ENCODE data around the gene GPR78. TPM values are rescaled to one million over a fixed set of nuclear protein-coding genes. Genes with fewer than 3 reads are reported as not detected.

GPR78 gene
- total and polyA plus RNA-seq, 2 of the 8 experiments (the other 6 are each of a cell fraction or from before 2014, with no cell fraction given) = 1.0 to 3.0 TPM

DNA sequence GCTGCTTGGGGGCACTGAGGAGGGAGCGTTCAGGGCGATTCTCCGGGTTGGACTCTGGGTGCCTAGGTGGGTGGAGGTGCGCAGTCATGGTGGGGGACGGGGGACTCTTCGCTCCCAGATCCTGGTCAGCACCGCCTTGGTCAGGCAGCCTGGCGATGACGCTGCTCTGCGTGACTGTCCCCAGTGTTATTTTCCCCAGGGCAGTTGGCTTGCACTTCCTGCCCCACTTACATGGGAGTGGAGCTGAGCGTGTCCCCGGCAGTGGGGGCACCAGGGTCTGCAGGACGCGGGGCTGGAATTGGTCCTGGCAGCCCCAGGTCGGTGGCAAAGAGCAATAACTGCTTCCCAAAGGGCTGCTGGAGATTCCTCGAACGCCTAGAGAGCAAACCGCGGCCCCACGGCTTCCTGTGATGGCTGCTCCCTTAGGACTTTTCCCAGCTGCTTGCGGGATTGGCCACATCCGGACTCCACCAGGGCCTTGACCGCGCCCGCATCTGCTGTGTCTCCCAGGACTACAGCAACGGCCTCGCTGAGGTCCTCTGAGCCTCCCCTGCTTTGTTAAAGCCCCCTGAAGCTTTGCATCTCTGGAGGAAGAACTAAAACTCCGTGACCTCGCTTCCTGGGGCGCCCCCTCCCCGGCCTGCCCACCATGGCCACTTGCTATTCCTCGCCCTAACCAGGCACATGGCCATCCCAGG lies 35.3 kb upstream of the GPR78 start (continued):
- TF ChIP-seq, protein P1, sequence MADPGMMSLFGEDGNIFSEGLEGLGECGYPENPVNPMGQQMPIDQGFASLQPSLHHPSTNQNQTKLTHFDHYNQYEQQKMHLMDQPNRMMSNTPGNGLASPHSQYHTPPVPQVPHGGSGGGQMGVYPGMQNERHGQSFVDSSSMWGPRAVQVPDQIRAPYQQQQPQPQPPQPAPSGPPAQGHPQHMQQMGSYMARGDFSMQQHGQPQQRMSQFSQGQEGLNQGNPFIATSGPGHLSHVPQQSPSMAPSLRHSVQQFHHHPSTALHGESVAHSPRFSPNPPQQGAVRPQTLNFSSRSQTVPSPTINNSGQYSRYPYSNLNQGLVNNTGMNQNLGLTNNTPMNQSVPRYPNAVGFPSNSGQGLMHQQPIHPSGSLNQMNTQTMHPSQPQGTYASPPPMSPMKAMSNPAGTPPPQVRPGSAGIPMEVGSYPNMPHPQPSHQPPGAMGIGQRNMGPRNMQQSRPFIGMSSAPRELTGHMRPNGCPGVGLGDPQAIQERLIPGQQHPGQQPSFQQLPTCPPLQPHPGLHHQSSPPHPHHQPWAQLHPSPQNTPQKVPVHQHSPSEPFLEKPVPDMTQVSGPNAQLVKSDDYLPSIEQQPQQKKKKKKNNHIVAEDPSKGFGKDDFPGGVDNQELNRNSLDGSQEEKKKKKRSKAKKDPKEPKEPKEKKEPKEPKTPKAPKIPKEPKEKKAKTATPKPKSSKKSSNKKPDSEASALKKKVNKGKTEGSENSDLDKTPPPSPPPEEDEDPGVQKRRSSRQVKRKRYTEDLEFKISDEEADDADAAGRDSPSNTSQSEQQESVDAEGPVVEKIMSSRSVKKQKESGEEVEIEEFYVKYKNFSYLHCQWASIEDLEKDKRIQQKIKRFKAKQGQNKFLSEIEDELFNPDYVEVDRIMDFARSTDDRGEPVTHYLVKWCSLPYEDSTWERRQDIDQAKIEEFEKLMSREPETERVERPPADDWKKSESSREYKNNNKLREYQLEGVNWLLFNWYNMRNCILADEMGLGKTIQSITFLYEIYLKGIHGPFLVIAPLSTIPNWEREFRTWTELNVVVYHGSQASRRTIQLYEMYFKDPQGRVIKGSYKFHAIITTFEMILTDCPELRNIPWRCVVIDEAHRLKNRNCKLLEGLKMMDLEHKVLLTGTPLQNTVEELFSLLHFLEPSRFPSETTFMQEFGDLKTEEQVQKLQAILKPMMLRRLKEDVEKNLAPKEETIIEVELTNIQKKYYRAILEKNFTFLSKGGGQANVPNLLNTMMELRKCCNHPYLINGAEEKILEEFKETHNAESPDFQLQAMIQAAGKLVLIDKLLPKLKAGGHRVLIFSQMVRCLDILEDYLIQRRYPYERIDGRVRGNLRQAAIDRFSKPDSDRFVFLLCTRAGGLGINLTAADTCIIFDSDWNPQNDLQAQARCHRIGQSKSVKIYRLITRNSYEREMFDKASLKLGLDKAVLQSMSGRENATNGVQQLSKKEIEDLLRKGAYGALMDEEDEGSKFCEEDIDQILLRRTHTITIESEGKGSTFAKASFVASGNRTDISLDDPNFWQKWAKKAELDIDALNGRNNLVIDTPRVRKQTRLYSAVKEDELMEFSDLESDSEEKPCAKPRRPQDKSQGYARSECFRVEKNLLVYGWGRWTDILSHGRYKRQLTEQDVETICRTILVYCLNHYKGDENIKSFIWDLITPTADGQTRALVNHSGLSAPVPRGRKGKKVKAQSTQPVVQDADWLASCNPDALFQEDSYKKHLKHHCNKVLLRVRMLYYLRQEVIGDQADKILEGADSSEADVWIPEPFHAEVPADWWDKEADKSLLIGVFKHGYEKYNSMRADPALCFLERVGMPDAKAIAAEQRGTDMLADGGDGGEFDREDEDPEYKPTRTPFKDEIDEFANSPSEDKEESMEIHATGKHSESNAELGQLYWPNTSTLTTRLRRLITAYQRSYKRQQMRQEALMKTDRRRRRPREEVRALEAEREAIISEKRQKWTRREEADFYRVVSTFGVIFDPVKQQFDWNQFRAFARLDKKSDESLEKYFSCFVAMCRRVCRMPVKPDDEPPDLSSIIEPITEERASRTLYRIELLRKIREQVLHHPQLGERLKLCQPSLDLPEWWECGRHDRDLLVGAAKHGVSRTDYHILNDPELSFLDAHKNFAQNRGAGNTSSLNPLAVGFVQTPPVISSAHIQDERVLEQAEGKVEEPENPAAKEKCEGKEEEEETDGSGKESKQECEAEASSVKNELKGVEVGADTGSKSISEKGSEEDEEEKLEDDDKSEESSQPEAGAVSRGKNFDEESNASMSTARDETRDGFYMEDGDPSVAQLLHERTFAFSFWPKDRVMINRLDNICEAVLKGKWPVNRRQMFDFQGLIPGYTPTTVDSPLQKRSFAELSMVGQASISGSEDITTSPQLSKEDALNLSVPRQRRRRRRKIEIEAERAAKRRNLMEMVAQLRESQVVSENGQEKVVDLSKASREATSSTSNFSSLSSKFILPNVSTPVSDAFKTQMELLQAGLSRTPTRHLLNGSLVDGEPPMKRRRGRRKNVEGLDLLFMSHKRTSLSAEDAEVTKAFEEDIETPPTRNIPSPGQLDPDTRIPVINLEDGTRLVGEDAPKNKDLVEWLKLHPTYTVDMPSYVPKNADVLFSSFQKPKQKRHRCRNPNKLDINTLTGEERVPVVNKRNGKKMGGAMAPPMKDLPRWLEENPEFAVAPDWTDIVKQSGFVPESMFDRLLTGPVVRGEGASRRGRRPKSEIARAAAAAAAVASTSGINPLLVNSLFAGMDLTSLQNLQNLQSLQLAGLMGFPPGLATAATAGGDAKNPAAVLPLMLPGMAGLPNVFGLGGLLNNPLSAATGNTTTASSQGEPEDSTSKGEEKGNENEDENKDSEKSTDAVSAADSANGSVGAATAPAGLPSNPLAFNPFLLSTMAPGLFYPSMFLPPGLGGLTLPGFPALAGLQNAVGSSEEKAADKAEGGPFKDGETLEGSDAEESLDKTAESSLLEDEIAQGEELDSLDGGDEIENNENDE (IDR thresholded peaks at IDR 0.05; ENCODE audit: insufficient replicate concordance, low read length) = no peak
- no peak for TF ChIP-seq SRF (IDR thresholded peaks at IDR 0.05; ENCODE audit: low read depth, low read length)
- TF ChIP-seq PHF8 (conservative IDR thresholded peaks at IDR 0.05; ENCODE audit: low read depth, low read length) = no peak
- no peak for TF ChIP-seq SUZ12 (IDR thresholded peaks at IDR 0.05; ENCODE audit: low read length)
- TF ChIP-seq CTBP2 (IDR thresholded peaks at IDR 0.05; ENCODE audit: borderline replicate concordance, insufficient read depth, insufficient read length, low read length) = no peak
- TF ChIP-seq, protein P2, sequence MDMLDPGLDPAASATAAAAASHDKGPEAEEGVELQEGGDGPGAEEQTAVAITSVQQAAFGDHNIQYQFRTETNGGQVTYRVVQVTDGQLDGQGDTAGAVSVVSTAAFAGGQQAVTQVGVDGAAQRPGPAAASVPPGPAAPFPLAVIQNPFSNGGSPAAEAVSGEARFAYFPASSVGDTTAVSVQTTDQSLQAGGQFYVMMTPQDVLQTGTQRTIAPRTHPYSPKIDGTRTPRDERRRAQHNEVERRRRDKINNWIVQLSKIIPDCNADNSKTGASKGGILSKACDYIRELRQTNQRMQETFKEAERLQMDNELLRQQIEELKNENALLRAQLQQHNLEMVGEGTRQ (IDR thresholded peaks at IDR 0.05; ENCODE audit: low read length) = no peak
- TF ChIP-seq EGR1 (IDR thresholded peaks at IDR 0.05; ENCODE audit: borderline replicate concordance, low read depth, low read length) = no peak
- no peak for TF ChIP-seq SP2 (IDR thresholded peaks at IDR 0.05; ENCODE audit: low read length)
- no peak for TF ChIP-seq RAD21 (IDR thresholded peaks at IDR 0.05 in 1 of 2, conservative IDR thresholded peaks at IDR 0.05 in 1 of 2; ENCODE audit: low read depth in 2 of 2, low read length in 2 of 2)

Data from H1 (cell line).